HG03575 (cell line): Measurements from ENCODE around the gene PERM1.
"Not testable (repeated sequence)": the region's sequence is repeated elsewhere in the genome, so short reads cannot be mapped to it uniquely, and the experiment has no call there.

ENCODE experiments used
- ATAC-seq: cut with Tn5 transposase; IDR thresholded peaks from one replicate; pipeline ENCODE4 v1.9.1; 2021; ENCODE audit not compliant: unreplicated experiment, insufficient number of reproducible peaks, low FRiP score; ENCODE audit errors: extremely low read depth

PERM1 gene

GRCh38 chr1:1018321-1018685 lies 36.4 kb upstream of the PERM1 start:
- not testable (repeated sequence) for ATAC-seq

DNA sequence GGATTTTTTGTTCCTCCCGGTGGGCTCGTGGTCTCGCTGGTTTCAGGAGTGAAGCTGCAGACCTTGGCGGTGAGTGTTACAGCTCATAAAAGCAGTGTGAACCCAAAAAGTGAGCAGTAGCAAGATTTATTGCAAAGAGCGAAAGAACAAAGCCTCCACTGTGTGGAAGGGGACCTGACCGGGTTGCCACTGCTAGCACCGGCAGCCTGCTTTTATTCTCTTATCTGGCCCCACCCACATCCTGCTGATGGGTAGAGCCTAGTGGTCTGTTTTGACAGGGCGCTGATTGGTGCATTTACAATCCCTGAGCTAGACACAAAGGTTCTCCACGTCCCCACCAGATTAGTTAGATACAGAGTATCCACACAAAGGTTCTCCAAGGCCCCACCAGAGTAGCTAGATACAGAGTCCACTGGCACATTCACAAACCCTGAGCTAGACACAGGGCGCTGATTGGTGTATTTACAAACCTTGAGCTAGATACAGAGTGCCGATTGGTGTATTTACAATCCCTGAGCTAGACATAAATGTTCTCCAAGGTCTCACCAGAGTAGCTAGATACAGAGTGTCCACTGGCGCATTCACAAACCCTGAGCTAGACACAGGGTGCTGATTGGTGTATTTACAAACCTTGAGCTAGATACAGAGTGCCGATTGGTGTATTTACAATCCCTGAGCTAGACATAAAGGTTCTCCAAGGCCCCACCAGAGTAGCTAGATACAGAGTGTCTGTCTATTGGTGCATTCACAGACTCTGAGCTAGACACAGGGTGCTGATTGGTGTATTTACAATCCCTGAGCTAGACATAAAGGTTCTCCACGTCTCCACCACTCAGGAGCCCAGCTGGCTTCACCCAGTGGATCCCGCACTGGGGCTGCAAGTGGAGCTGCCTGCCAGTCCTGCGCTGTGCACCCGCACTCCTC lies 35.8 kb upstream of the PERM1 start:
- not testable (repeated sequence) for ATAC-seq

DNA sequence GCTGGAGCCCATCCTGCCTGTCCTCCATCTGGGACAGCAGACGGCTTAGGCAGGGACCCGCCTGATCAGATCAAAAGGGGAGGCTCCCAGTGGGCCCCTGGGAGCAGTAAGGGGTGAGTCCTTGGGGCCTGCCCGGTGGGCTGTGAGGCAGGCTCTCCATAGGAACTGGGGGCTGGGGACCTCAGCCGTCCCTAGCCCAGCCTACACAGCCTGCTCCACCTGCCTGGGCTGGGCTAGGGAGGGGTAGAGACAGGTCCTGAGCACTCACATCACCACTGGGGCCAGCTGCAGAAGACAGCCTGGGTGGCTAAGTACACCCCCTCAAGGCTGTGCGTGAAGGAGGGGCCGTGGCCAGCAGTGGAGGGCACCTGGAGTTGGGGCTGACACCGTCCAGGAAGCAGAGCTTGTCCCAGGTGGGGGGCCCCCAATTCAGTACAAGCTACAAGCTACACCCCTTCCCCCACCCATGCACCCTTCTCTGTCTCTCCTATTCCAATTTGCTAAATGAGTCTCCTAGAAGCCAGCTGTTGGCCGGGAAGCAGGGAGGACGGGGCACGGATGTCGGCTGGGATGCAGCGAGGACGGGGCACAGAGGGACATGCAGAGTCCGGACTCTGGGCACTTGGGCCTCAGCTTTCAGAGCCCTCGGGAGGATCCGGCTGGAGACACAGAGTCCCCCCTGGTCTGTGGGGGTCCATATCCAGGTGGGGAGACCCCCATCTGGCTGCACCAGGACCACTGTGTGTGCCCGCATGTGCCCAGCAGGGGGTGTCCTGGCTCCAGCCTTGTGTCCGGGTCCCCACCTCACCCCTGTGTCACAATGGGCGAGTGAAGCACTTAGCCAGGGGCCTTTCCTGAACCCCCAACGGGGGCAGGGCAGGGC lies 33.1 kb upstream of the PERM1 start:
- ATAC-seq: no peak

GRCh38 chr1:1013922-1014648 lies 32.2 kb upstream of the PERM1 start:
- ATAC-seq: no peak

DNA sequence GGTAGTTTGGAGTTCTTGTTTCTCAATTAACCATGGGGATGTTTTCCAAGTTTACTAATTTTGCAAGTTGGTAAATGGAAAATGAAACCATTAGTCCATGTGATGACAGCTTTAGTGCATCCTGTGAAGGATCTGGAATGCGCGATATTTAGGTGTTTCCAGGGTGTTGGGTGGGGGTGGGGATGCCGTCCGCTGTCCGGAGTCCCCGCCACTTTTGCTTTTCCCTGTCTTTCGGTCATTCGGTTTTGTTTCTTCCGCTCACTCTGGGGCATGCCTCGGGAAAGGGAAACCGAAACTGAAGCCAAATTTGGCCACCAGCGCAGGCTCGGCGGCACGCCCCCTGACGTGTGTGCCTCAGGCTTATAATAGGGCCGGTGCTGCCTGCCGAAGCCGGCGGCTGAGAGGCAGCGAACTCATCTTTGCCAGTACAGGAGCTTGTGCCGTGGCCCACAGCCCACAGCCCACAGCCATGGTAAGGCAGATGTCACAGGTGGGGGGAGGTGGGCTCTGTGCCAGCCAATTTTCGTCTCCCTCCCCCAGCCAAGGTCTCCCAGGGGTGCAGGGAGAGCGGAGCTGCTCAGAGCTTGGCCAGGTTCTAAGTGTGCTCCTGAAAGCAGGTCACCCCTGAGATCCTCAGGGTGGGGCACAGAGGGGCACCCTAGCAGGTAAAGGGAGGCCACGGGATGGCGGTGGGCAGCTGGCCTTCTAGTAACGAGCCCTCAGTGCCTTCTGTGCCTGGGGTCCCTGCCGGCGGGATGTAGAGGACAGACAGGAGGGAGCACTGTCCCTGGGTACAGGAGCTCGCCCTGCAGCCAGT lies 31.4 kb upstream of the PERM1 start, which contains the start of gene ISG15:
Gene ISG15 (plus strand): TSS at position 393 of the 817 bp plus-strand sequence. CDS start 77 bp downstream, at position 470.
- no peak for ATAC-seq

GRCh38 chr1:1012736-1013104 lies 30.8 kb upstream of the PERM1 start:
- ATAC-seq: not testable (repeated sequence)

GRCh38 chr1:1011396-1011949 lies 29.6 kb upstream of the PERM1 start:
- no peak for ATAC-seq

GRCh38 chr1:1010131-1010530 lies 28.2 kb upstream of the PERM1 start:
- not testable (repeated sequence) for ATAC-seq

GRCh38 chr1:1006305-1007159 lies 24.6 kb upstream of the PERM1 start:
- ATAC-seq: no peak

- no peak for ATAC-seq
Observed at GRCh38 chr1:1005774-1006304, 23.9 kb upstream of the PERM1 start.

DNA sequence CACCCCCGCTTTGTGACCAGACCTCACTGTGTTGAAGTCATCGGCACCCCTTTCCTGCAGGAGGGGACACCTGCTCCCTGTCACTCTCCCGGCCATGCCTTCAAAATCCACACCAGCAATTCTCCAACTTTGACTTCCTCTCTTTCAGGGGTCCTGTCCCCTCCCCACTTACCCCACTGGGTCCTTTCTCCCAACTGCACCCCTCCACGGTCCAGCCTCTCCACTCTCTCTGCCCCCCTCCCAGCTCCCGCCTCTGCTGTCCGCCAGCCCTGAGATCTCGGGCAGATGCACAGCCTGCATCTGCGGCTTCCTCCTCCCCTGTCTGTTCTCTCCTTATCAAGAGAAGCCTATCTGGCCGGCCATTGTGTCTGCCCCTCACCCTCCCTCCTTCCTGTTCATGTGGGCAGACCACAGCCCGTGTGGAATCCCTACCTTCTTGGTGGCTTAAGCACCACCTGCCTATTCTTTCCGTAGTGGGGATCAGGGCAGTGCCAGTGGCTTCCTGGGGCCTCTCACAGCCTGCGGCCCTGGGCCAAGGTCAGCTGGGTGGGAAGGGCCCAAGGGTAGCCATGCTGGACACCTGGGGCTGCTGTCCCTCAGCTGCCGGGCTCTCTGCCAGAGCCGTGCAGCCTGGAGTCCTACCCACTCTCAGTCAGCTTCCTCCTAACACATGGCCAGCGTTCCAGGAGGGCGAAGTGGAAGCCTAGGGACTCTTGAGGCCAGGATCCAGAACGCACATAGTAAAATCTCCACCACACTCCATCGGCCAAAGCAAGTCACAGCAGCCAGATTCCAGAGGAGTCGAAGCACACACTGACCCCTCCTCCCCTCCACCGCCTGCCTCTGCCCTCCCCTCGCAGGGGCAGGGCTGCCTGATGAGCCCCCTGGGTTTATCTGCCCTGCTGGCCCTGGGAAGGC lies 23.1 kb upstream of the PERM1 start:
- no peak for ATAC-seq

- no peak for ATAC-seq
Observed at GRCh38 chr1:1004420-1004779, 22.5 kb upstream of the PERM1 start.

GRCh38 chr1:1003618-1004419 lies 21.9 kb upstream of the PERM1 start:
- no peak for ATAC-seq

- no peak for ATAC-seq
Observed at GRCh38 chr1:1001057-1001783, 19.3 kb upstream of the PERM1 start.
